HUES64 (cell line): Measurements from ENCODE around the gene OR10R2.

Experiments
- H3K27ac ChIP-seq: 2 replicates; pipeline ENCODE4 v1.7.0; 2013; ENCODE audit warnings: low read depth, low read length, inconsistent platforms
- H3K27me3 ChIP-seq: 2 replicates; pipeline ENCODE4 v1.6.1; 2013; ENCODE audit warnings: mild to moderate bottlenecking, low read length; ENCODE audit not compliant: insufficient read depth
- H3K36me3 ChIP-seq: 2 replicates; pipeline ENCODE4 v1.6.1; 2013; ENCODE audit warnings: mild to moderate bottlenecking, low read length; ENCODE audit not compliant: insufficient read depth
- H3K4me1 ChIP-seq: 2 replicates; pipeline ENCODE4 v1.6.1; 2013; ENCODE audit warnings: mild to moderate bottlenecking, low read length, moderate library complexity; ENCODE audit not compliant: insufficient read depth
- H3K4me3 ChIP-seq: 2 replicates; pipeline ENCODE4 v1.5.1; 2013; ENCODE audit warnings: mild to moderate bottlenecking, low read length, moderate library complexity
- H3K9ac ChIP-seq: 2 replicates; pipeline ENCODE4 v1.6.1; 2013; ENCODE audit warnings: mild to moderate bottlenecking, low read depth, low read length
- H3K9me3 ChIP-seq: 2 replicates; pipeline ENCODE4 v1.6.1; 2013; ENCODE audit warnings: low read depth, low read length; ENCODE audit not compliant: insufficient read depth
- WGBS: fragments of 150-250, 120-280 bp; methylation state at CpG from one replicate; pipeline ENCODE4 v1.1.7; 2013; ENCODE audit warnings: missing lambda C conversion rate; 5-methylcytosine and 5-hydroxymethylcytosine counted together

OR10R2 gene

GRCh38 chr1:158491316-158491715 lies 19.3 kb downstream of the OR10R2 start:
- Histone ChIP-seq H3K9me3 (no peaks in the 10 kb centered on the region), H3K9ac (no peak overlapping the region), H3K27ac (no peak overlapping the region), H3K36me3 (no peaks in the 10 kb centered on the region), H3K4me1 (peaks cover 7% of the 10 kb centered on the region; the same call in 1 of the 2 replicates), H3K4me3 (no peak overlapping the region), H3K27me3 (no peaks in the 10 kb centered on the region)
- 61% methylated on average over 3 of the region's 3 CpGs for WGBS

GRCh38 chr1:158493054-158493453 lies 21.0 kb downstream of the OR10R2 start:
- Histone ChIP-seq H3K27me3 (no peaks in the 10 kb centered on the region), H3K36me3 (no peaks in the 10 kb centered on the region), H3K27ac (no peak overlapping the region), H3K4me1 (no peaks in the 10 kb centered on the region), H3K9ac (no peak overlapping the region), H3K9me3 (no peaks in the 10 kb centered on the region), H3K4me3 (no peak overlapping the region)
- 95% methylated on average over 3 of the region's 3 CpGs for WGBS

- WGBS = 0% methylated on average over 2 of the region's 2 CpGs
- no peak overlapping the region for H3K9ac ChIP-seq
These were observed 22.8 kb downstream of the OR10R2 start for GRCh38 chr1:158494796-158495195.

GRCh38 chr1:158496374-158496773 lies 24.4 kb downstream of the OR10R2 start:
- Histone ChIP-seq H3K36me3 (no peaks in the 10 kb centered on the region), H3K27ac (no peak overlapping the region), H3K4me1 (no peaks in the 10 kb centered on the region), H3K9me3 (no peaks in the 10 kb centered on the region), H3K4me3 (no peak overlapping the region), H3K27me3 (no peaks in the 10 kb centered on the region), H3K9ac (no peak overlapping the region)
- WGBS = 0% methylated on average over 1 of the region's 2 CpGs

More at GRCh38 chr1:158494796-158495195, 22.8 kb downstream of the OR10R2 start:
- H3K27ac ChIP-seq = no peak overlapping the region
- no peaks in the 10 kb centered on the region for H3K4me1 ChIP-seq
- H3K9me3 ChIP-seq = no peaks in the 10 kb centered on the region
- H3K27me3 ChIP-seq = no peaks in the 10 kb centered on the region
- H3K36me3 ChIP-seq = no peaks in the 10 kb centered on the region
- H3K4me3 ChIP-seq = no peak overlapping the region

- Histone ChIP-seq H3K4me1 (no peaks in the 10 kb centered on the region), H3K36me3 (no peaks in the 10 kb centered on the region), H3K27ac (no peak overlapping the region), H3K9ac (no peak overlapping the region), H3K9me3 (peaks cover 3% of the 10 kb centered on the region; the same call in 1 of the 2 replicates), H3K27me3 (no peaks in the 10 kb centered on the region), H3K4me3 (no peak overlapping the region)
- WGBS = 47% methylated on average over 1 of the region's 1 CpG
These were observed 34.5 kb downstream of the OR10R2 start for GRCh38 chr1:158506369-158506987.

GRCh38 chr1:158507511-158507910 lies 35.5 kb downstream of the OR10R2 start:
- no peak overlapping the region for H3K9ac ChIP-seq
- H3K36me3 ChIP-seq = no peaks in the 10 kb centered on the region
- 83% methylated on average over 1 of the region's 2 CpGs for WGBS
- no peaks in the 10 kb centered on the region for H3K27me3 ChIP-seq
- H3K9me3 ChIP-seq = peaks cover under 1% of the 10 kb centered on the region; the same call in 1 of the 2 replicates
- no peak overlapping the region for H3K4me3 ChIP-seq
- H3K27ac ChIP-seq = no peak overlapping the region
- no peaks in the 10 kb centered on the region for H3K4me1 ChIP-seq

- Histone ChIP-seq H3K27me3 (no peaks in the 10 kb centered on the region), H3K4me3 (no peak overlapping the region), H3K4me1 (no peaks in the 10 kb centered on the region), H3K27ac (no peak overlapping the region), H3K9me3 (no peaks in the 10 kb centered on the region), H3K9ac (no peak overlapping the region), H3K36me3 (no peaks in the 10 kb centered on the region)
- WGBS = 76% methylated on average over 4 of the region's 4 CpGs
These were observed 37.6 kb downstream of the OR10R2 start for GRCh38 chr1:158509471-158510156.

GRCh38 chr1:158516966-158517365 lies 44.9 kb downstream of the OR10R2 start:
- H3K4me1 ChIP-seq = peaks cover 10% of the 10 kb centered on the region; the same call in 1 of the 2 replicates
- no peaks in the 10 kb centered on the region for H3K36me3 ChIP-seq
- no peaks in the 10 kb centered on the region for H3K9me3 ChIP-seq
- no peak overlapping the region for H3K4me3 ChIP-seq
- H3K27me3 ChIP-seq = no peaks in the 10 kb centered on the region
- H3K9ac ChIP-seq = no peak overlapping the region
- H3K27ac ChIP-seq = no peak overlapping the region

- H3K27me3 ChIP-seq = no peaks in the 10 kb centered on the region
- WGBS = 89% methylated on average over 1 of the region's 1 CpG
- H3K4me1 ChIP-seq = peaks cover 15% of the 10 kb centered on the region; the same call in 1 of the 2 replicates
- H3K27ac ChIP-seq = no peak overlapping the region
- peaks cover 3% of the 10 kb centered on the region; the same call in 1 of the 2 replicates for H3K9me3 ChIP-seq
- H3K9ac ChIP-seq = no peak overlapping the region
- H3K36me3 ChIP-seq = no peaks in the 10 kb centered on the region
- H3K4me3 ChIP-seq = no peak overlapping the region
These were observed 48.0 kb downstream of the OR10R2 start for GRCh38 chr1:158520021-158520420.

- H3K27ac ChIP-seq = peak overlapping the region; percentile 21; the same call in 1 of the 2 replicates
- H3K4me3 ChIP-seq = no peak overlapping the region
- H3K9me3 ChIP-seq = peaks cover 3% of the 10 kb centered on the region; the same call in 1 of the 2 replicates
- no peaks in the 10 kb centered on the region for H3K27me3 ChIP-seq
- H3K4me1 ChIP-seq = peaks cover 15% of the 10 kb centered on the region; the same call in 1 of the 2 replicates
- H3K9ac ChIP-seq = no peak overlapping the region
- WGBS = 94% methylated on average over 3 of the region's 3 CpGs
- no peaks in the 10 kb centered on the region for H3K36me3 ChIP-seq
These were observed 49.1 kb downstream of the OR10R2 start for GRCh38 chr1:158520955-158521665.

GRCh38 chr1:158521666-158522058 lies 49.6 kb downstream of the OR10R2 start:
- 81% methylated on average over 2 of the region's 2 CpGs for WGBS
- H3K27me3 ChIP-seq = no peaks in the 10 kb centered on the region
- peaks cover 15% of the 10 kb centered on the region; the same call in 1 of the 2 replicates for H3K4me1 ChIP-seq
- no peaks in the 10 kb centered on the region for H3K36me3 ChIP-seq
- peaks cover 3% of the 10 kb centered on the region; the same call in 1 of the 2 replicates for H3K9me3 ChIP-seq
- H3K4me3 ChIP-seq = no peak overlapping the region
- H3K27ac ChIP-seq = no peak overlapping the region; the same call in 1 of the 2 replicates
- no peak overlapping the region for H3K9ac ChIP-seq
